HG03025 (cell line): ENCODE data around the gene SYNDIG1L.
A peak's percentile ranks its signal among the peaks of the same experiment; 100 is the strongest.
"Not testable (repeated sequence)": the region's sequence is repeated elsewhere in the genome, so short reads cannot be mapped to it uniquely, and the experiment has no call there.

Experiments
- ATAC-seq: cut with Tn5 transposase; IDR thresholded peaks from one replicate; pipeline ENCODE4 v1.9.1; 2021; ENCODE audit warnings: mild to moderate bottlenecking, moderate library complexity; ENCODE audit not compliant: unreplicated experiment, low FRiP score

The SYNDIG1L gene

DNA sequence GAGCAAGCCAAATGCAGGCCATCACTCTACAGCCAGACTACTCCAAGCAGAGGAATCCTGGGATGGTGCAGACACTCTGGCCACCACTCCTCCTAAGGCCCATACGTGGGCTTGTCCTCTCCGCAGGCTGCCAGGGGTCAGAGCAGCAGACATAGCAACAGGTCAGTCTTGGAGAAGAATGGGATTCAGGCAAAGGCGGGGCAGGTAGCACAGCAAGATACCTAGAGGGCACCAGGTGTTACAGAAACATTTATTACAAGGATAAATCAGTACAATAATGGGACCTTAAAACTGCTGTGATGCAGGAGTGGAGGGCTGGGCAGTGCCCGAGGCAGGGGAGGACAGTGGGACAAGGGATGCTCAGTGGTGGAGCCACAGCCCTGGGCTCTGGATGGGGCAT is 20.3 kb downstream of the SYNDIG1L start:
- ATAC-seq = no peak

DNA sequence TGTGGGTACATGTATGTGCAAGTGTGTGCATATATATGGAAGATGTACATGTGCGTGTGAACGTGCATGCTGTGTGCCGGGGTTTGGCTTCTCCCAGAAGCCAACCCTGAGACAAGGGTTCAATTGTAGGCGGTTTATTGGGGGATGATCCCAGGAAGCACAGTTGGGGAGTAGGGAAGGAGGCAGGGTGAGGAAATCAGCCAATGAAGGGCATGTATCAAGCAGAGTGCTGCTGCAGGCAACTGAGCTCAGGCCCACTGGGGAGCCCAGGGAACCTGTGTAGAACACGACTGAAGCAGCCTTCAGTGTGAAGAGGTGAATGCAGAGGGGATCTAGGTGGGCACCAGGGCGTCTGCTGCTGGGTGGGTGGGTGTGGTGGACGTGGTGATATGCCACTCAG is 21.6 kb downstream of the SYNDIG1L start:
- no peak for ATAC-seq

DNA sequence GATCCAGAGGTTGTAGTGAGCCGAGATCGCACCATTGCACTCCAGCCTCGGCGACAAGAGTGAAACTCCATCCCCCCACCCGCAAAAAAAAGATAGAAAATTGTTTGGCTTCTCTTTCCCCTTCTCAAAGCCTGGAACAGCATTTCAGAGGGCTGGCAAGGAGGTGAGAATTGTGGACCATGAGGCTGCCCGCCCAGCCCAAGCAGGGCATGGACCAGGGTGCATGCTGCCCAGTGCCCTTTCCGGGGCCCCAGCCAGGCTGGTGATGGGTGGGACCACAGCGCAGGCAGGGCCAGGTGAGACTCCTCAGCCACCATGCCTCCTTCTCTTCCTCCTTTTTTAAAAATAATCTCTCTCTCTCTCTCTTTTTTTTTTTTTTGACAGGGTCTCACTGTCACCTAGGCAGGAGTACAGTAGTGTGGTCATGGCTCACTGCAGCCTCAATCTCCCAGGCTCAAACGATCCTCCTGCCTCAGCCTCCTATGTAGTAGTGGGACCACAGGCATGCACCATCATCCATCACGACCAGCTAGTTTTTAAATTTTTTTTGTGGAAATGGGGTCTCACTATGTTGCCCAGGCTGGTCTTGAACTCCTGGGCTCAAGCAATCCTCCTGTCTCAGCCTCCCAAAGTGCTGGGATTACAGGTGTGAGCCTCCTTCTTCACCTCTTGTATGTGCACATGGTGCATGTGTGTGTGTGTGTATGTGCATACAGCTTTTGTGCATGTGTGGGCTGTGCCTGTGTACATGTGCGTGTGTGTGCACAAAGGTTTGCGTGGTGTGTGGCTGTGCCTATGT is 22.2 kb downstream of the SYNDIG1L start:
- no peak for ATAC-seq

DNA sequence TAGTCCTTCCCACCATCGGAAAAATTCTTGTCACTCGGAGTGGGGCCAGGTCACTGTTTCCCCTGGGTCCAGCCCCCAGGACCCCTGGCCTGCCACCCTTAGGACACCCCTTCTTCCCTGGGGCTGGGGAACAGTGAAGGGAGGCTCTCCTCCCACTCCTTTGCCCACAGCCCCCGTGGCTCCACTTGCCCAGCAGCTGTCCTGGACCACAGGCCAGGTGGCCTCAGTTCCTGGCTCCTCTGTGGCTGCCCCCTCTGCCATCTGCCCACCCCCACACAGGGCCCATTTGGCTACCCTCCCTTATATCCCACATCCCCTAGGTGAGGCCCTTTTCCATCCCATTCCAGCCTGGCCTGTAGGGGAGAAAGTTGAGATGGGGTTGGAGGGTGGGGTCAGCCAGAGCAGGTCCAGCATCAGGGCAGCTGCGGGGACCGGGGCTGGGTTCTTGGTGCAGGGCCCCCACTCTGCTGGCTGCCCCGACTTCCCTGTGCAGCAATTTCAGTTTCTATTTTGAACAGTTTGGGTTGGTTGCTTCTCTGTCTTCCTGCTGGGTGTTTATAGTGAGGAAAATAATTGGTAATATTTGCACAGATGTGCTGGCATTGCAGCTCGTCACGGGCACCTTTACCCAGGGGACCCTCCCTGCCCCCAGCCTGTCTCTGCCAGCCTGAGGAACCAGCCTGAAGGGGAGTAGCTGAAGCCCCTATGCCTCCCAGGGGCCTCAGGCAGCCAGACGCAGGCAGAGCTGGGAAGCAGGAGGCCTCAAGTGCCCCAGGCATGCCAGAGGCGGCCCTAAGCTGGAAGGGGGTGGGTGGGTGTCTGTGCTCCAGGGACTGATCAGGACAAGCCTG is 23.4 kb downstream of the SYNDIG1L start:
- ATAC-seq = no peak

DNA sequence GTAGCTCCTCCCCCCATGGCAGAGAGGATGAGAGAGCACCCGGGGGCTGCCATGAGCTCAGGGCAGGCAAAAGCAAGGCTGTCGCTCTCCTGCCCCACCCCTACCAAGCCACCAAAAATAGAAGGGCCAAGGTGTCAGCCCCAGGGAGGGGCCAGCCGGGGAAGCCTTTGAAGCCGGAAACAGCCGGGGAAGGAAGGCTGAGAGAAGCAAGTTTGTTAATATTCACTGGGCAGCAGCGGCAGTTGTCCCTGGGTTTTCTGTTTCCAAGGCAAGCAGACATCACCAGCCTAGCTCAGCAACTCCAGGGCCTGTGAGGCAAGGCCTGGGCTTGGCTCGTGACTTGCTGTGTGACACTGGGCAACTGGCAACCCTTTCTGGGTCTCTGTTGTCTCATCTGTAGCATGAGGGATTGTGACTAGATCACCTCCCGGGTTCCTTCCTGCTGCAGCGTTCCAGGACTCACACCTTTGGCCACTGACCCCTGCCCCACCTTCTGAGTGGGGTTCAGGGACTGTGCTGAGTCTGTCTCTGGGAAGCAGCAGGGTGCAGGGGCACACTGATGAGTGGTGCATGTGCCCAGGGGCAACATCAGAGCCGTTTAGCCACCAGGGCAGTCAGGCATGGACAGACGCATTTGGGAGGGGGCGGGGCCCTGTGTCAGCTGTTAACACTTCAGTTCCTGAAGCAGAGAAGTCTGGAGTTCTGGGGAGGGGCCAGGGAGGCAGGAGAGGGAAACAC is 24.3 kb downstream of the SYNDIG1L start:
- peak; percentile 54 for ATAC-seq

DNA sequence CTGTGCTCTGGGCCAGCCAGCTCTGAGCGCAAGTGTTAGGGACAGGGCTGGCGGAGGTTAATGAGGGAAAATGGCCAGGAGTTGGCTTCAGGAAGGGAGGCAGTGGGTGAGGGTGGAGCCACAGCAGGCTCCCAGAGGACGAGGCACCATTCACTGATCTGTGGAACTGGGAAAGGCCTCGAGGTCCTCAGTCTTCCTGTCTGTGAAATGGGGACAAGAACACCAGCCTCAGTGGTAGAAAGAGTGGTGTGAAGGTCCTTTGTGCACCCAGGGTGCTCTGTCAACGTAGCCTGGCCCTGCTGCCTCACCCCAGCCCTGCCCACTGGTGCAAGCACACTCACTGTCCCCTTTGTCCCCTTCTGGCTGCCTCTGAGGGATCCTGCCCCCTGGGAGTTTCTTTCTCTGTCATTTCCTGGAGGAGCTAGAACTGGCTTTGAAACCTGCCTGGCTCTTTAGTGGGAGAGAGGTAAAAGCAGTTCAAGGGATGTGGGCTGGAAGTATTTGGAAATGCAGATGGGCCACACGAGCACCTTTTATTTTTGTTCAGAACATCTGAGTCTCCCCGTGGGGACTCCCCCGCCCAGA is 25.0 kb downstream of the SYNDIG1L start:
- no peak for ATAC-seq

DNA sequence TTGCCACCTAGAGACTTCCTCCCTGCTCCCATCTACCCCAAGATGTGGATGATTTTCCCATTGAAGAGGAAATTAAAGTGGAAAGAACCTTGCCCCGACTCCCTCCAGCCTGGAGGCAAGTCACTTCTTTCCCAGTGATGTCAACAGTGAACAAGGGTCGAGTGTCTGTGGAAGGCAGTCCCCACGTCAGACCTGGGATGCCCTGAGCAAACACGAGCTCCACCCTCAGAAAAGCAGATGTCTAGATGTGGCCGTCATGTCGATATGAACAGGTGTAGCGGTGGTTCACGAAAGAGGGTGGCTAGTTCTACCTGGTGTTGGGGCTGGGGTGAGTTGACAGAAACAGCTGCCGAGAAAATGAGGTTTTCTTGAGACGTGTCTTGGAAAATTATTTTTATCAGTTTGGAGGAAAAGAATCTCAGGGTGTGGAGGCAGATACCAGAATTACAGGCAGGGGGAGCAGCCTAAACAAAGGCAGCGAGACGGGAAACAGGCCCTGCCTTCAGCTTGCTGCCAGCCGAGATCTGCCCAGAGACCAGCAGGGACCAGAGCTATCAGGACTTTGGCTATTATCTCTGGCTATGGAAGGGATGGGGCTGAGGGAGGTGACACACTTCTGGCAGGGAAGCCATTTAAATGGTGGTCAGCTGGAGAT is 25.9 kb downstream of the SYNDIG1L start:
- ATAC-seq = no peak

DNA sequence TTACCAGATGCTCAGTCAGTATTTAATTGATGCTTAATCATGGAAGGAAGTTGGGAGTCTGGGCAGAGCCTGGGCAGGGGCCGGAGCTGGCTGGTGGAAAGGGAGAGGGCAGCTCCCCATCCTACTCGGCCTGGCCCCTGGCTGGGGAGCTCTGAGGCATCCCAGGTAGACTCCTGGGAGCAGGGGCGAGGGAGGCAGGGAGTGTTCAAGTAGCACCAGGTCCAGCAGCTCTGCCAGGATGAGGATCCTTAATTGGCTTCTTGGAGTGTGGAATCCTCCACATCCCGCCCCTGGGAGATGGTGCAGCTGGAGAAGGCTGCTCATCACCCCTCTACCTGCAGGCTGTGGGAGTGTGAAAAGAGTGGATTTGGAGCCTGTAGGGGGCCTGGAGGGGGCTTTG is 30.9 kb downstream of the SYNDIG1L start:
- ATAC-seq = no peak

DNA sequence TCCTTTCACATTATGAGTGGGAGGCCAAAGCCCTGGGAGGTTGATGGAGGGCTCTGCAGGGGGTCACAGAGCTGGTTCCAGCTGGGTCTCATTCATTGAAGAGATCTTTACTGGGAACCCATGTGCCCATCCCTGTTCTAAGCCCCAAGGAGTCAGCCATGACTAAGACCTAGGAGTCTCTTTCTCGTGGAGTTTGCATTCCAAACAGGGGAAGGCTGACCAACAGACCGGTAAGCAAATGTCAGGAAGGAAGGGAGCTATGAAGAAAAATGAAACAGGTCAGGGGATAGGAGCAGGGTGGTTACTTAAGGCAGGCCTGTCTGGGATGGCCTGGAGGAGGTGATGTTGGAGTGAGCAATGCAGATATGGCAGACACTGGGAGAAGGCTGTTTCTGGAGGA is 31.5 kb downstream of the SYNDIG1L start:
- no peak for ATAC-seq

DNA sequence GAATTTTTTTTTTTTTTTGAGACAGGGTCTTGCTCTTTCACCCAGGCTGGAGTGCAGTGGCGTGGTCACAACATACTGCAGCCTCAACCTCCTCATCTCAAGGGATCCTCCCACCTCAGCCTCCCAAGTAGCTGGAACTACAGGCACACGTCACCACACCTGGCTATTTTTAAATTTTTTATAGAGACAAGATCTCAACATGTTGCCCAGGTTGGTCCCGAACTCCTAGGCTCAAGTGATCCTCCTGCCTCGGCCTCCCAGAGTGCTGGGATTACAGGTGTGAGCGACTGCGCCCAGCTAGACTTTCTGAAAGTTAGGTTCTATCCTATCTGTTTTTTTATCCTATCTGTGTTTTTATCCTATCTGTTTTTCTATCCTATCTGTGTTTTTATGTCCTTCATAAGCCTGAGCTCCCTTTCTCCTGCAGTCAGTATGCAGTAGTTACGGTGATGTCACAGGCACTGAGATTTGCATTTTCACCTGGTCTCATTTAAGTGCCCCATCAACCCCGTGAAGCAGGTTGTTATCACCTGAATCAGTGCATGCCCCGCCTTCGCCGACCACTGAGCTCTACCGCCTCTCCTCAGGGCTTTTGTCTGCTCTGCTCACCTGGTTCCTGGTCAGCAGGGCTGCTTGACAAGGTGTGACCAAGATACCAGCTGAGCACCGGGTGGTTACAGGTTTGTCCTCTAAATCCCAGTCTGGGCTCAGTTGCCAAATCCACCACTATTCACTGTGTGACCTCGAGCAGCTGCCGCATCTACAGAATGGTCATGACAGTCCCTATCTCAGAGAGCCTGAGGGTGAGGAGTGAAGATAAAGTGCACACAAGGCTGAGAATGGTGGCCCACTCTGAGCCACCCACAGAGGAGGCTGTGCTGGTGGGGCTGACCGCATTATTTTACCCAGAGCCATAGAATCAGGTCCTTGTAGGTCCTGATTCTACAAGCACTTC is 33.1 kb downstream of the SYNDIG1L start:
- no peak for ATAC-seq

DNA sequence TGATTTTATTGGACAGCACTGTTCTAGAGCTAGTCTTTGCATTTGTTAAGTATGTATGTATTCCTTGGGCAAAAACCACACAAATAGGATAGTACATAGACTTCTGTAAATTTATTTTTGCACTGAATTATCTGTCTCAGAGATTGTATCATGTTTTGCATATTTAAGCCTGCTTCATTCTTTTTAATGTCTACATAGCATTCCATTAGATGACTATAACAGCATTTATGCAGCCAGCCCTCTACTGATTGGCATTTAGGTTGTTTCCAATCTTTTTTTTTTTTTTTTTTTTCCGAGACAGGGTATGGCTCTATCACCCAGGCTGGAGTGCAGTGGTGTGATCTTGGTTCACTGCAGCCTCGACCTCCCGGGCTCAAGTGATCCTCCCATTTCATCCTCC is 34.5 kb downstream of the SYNDIG1L start:
- ATAC-seq = no peak

DNA sequence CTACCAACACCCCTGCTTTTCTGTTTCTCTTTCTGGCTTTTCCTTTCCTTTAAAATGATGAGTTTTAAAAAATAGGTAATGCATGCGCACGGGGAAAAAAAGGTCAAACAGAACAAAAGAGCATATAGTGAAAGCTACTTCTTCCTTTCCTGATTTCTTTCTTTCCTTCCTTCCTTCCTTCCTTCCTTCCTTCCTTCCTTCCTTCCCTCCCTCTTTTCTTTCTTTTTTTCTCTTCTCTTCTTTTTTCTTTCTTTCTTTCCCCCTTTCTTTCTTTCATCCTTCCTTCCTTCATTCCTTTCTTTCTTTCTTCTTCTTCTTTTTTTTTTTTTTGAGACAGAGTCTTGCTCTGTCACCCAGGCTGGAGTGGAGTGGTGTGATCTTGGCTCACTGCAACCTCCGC is 35.5 kb downstream of the SYNDIG1L start:
- ATAC-seq = not testable (repeated sequence)

DNA sequence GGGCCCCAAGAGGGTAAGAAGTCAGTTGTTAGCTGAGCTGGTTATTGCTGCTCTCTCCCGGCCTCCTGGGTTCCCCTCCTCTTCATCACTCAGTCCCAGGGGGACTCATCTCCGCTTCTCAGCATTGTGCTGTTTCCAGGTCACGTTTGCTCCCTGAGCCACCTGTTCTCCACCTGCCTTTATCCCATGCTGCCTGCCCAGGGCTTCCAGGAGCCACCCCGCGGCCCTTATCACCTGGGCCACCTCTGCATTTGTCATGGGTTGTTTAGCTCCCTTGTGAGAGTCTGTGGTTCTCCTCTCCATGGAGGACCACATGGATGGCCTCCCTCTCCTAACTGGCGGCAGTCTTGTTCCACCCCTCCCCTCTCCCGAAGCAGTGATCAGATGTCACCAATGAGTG is 36.0 kb downstream of the SYNDIG1L start:
- ATAC-seq = no peak

DNA sequence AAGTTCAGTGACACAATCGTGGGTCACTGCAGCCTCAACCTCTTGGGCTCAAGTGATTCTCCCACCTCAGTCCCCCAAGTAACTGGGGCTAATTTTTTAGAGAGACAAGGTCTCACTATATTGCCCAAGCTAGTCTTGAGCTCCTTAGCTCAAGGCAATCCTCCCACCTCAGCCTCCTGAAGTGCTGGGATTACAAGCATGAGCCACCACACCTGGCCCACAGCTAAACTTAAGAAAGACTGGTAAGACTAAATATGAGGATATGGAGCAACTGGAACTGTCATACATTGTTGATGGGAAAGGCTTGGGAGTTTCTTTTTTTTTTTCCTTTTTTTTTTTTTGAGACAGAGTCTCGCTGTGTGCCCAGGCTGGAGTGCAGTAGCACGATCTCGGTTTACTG is 43.8 kb downstream of the SYNDIG1L start:
- ATAC-seq = no peak

DNA sequence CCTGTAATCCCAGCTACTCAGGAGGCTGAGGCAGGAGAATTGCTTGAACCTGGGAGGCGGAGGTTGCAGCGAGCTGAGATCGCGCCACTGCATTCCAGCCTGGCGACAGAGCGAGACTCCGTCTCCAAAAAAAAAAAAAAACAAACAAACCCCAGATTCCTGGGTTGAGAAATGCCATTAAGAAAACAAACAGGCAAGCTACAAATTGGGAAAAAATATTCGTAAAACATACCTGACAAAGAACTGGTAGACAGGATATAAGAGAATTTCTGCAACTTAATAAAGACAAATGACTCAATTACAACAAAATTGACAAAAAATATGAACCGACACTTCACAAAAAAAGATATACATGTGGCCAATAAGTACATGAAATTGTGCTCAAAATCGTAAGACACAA is 44.4 kb downstream of the SYNDIG1L start:
- not testable (repeated sequence) for ATAC-seq

DNA sequence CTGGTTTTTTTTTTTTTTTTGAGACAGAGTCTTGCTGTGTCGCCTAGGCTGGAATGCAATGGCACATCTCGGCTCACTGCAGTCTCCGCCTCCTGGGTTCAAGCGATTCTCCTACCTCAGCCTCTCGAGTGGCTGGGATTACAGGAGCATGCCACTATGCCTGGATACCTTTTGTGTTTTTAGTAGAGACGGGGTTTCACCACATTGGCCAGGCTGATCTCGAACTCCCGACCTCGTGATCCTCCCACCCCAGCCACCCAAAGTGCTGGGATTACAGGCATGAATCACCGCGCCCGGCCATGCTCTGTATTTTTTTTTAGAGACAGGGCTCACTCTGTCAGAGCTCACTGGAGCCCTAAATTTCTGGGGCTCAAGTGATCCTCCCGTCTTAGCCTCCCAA is 45.2 kb downstream of the SYNDIG1L start:
- no peak for ATAC-seq

DNA sequence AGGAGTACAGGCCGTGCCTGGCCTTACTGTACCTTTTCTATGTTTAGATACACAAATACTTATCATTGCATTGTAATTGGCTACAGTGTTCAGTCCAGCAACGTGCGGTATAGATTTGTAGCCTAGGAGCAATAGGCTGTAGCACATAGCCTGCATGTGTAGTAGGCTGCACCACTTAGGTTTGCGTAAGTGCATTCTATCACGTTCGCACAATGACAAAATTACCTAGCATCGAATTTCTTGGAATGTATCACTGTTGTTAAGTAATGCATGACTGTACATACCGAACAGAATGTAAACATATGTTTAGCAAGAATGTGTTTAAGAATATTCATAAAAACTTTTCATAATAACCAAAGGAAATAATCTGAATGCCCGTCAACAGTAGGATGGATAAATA is 45.8 kb downstream of the SYNDIG1L start:
- ATAC-seq = no peak

DNA sequence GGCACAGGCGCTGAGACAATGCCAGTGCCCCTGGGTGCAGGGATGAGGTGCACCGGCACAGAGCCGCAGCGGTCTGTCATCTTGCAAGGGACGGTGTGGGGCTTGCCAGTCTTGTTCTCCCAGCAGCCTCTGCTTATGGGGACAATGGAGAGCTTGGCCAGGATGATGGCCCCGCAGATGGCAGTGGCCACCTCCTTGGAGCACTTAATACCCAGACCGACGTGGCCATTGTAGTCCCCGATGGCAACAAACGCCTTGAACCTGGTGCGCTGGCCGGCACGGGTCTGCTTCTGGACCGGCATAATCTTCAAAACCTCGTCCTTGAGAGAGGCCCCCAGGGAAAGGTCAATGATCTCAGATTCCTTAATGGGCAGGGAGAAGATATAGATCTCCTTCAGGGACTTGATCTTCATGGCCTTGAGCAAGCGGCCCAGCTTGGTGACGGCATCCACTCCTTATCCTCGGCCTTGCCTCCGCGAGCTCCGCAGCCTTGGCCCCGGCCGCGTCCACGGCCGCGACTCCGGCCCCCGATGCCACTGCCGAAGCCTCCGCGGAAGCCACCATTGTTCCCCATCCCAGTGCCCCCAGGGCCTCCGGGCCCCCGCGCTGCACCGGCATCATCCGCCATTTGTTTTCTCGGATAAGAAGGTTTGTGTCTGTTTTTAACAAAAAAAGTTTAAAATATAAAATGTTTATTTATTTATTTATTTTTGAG is 47.9 kb downstream of the SYNDIG1L start:
- ATAC-seq = no peak

DNA sequence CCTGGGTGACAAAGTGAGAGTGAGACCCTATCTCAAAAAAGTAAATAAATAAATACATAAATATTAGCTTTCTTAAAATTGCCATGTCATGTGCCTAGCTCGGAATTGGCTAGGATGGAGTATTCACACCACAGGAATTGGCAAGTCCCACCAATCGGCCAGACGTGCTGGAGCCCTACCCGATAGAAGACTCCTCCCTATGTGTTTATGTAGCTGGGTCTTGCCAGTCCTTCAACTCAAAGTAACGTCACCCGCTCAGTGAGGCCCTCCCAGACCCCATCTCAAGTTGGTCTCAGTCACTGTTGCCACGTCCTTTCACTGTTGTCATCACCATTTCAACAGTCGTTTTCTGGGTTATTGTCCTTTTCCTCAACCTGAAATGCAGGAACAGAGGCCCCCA is 57.6 kb downstream of the SYNDIG1L start:
- ATAC-seq = no peak
